Effector memory CD8-positive, alpha-beta T cell (primary cell): ENCODE data around the gene GSE1.

Experiments
- ATAC-seq: fragments of 150-1000 bp; cut with Tn5 transposase; replicated peaks from 2 replicates; pipeline ENCODE4 v1.10.0; 2021; ENCODE audit warnings: mild to moderate bottlenecking, moderate library complexity
- DNase-seq, 3 experiments: peaks; one replicate each; pipeline ENCODE4 v3.0.0; 2021
- H3K27ac Mint-ChIP-seq, 2 donors: one replicate each; pipeline ENCODE4 v1.8.0; 2022; ENCODE audit warnings: mild to moderate bottlenecking in 2 of 2, mixed read lengths in 2 of 2, moderate library complexity in 2 of 2
- H3K27me3 Mint-ChIP-seq, 2 donors: one replicate each; pipeline ENCODE4 v1.8.0; 2022; ENCODE audit warnings: mixed read lengths in 2 of 2
- H3K36me3 Mint-ChIP-seq: one replicate; pipeline ENCODE4 v1.8.0; 2022; ENCODE audit warnings: mild to moderate bottlenecking, moderate library complexity, mixed read lengths; ENCODE audit not compliant: insufficient read depth
- H3K4me1 Mint-ChIP-seq, 2 donors: one replicate each; pipeline ENCODE4 v1.8.0; 2022; ENCODE audit warnings: low read depth in 2 of 2, mixed read lengths in 2 of 2
- H3K4me3 Mint-ChIP-seq, 2 donors: one replicate each; pipeline ENCODE4 v1.8.0; 2022; ENCODE audit warnings: mild to moderate bottlenecking in 2 of 2, mixed read lengths in 2 of 2, moderate library complexity in 2 of 2
- H3K9me3 Mint-ChIP-seq, 2 donors: one replicate each; pipeline ENCODE4 v1.8.0; 2022; ENCODE audit warnings: mixed read lengths in 2 of 2

The GSE1 gene

GRCh38 chr16:85661740-85662481, 48.8 kb downstream of the GSE1 start:
- ATAC-seq (no peak), DNase-seq (no peak)
- Mint-ChIP-seq H3K4me3 (no peak overlapping the region), H3K36me3 (peaks cover 43% of the 10 kb centered on the region), H3K4me1 (peaks cover 2 to 5% of the 10 kb centered on the region in 2 donors), H3K9me3 (no peaks in the 10 kb centered on the region), H3K27ac (no peak overlapping the region), H3K27me3 (no peaks in the 10 kb centered on the region)

GRCh38 chr16:85662482-85662812, 49.3 kb downstream of the GSE1 start:
- Mint-ChIP-seq H3K36me3 (peaks cover 43% of the 10 kb centered on the region), H3K9me3 (no peaks in the 10 kb centered on the region), H3K27me3 (no peaks in the 10 kb centered on the region), H3K27ac (no peak overlapping the region), H3K4me3 (no peak overlapping the region), H3K4me1 (peaks cover 2 to 5% of the 10 kb centered on the region in 2 donors)
- DNase-seq = no peak
- ATAC-seq = no peak

GRCh38 chr16:85662976-85663830, 50.1 kb downstream of the GSE1 start:
- no peak for ATAC-seq

GRCh38 chr16:85663891-85664321, 50.8 kb downstream of the GSE1 start:
- peaks cover 48% of the 10 kb centered on the region for H3K36me3 Mint-ChIP-seq
- H3K9me3 Mint-ChIP-seq = no peaks in the 10 kb centered on the region
- ATAC-seq (no peak), DNase-seq (no peak)
- no peaks in the 10 kb centered on the region for H3K27me3 Mint-ChIP-seq
- peaks cover 2 to 5% of the 10 kb centered on the region in 2 donors for H3K4me1 Mint-ChIP-seq
- no peak overlapping the region for H3K4me3 Mint-ChIP-seq
- H3K27ac Mint-ChIP-seq = no peak overlapping the region

More at GRCh38 chr16:85662976-85663830, 50.1 kb downstream of the GSE1 start:
- H3K27me3 Mint-ChIP-seq = no peaks in the 10 kb centered on the region
- peaks cover 2 to 5% of the 10 kb centered on the region in 2 donors for H3K4me1 Mint-ChIP-seq
- H3K27ac Mint-ChIP-seq = no peak overlapping the region
- H3K36me3 Mint-ChIP-seq = peaks cover 44% of the 10 kb centered on the region
- no peaks in the 10 kb centered on the region for H3K9me3 Mint-ChIP-seq
- H3K4me3 Mint-ChIP-seq = no peak overlapping the region
- no peak for DNase-seq

GRCh38 chr16:85664580-85665372, 51.7 kb downstream of the GSE1 start:
- ATAC-seq = no peak
- no peaks in the 10 kb centered on the region for H3K9me3 Mint-ChIP-seq
- DNase-seq = no peak
- no peaks in the 10 kb centered on the region for H3K27me3 Mint-ChIP-seq
- H3K27ac Mint-ChIP-seq = no peak overlapping the region
- peaks cover 2% of the 10 kb centered on the region in 2 donors for H3K4me1 Mint-ChIP-seq
- no peak overlapping the region for H3K4me3 Mint-ChIP-seq
- H3K36me3 Mint-ChIP-seq = peaks cover 54% of the 10 kb centered on the region

- peak overlapping the region in 1 of 2 donors; percentile 71 for H3K27ac Mint-ChIP-seq
These were observed 52.2 kb downstream of the GSE1 start for GRCh38 chr16:85665373-85665740.

GRCh38 chr16:85665929-85666328, 52.8 kb downstream of the GSE1 start:
- DNase-seq = no peak
- peaks cover 57% of the 10 kb centered on the region for H3K36me3 Mint-ChIP-seq
- no peaks in the 10 kb centered on the region for H3K27me3 Mint-ChIP-seq
- peak overlapping the region in 1 of 2 donors; percentile 71 for H3K27ac Mint-ChIP-seq
- no peak for ATAC-seq
- no peak overlapping the region for H3K4me3 Mint-ChIP-seq
- H3K4me1 Mint-ChIP-seq = no peaks in the 10 kb centered on the region
- H3K9me3 Mint-ChIP-seq = no peaks in the 10 kb centered on the region

More at GRCh38 chr16:85665373-85665740, 52.2 kb downstream of the GSE1 start:
- Mint-ChIP-seq H3K9me3 (no peaks in the 10 kb centered on the region), H3K36me3 (peaks cover 53% of the 10 kb centered on the region), H3K27me3 (no peaks in the 10 kb centered on the region), H3K4me1 (no peaks in the 10 kb centered on the region), H3K4me3 (no peak overlapping the region)
- ATAC-seq (no peak), DNase-seq (no peak)

GRCh38 chr16:85667261-85667660, 54.1 kb downstream of the GSE1 start:
- Mint-ChIP-seq H3K9me3 (no peaks in the 10 kb centered on the region), H3K27me3 (no peaks in the 10 kb centered on the region), H3K4me1 (no peaks in the 10 kb centered on the region), H3K4me3 (no peak overlapping the region), H3K36me3 (peaks cover 63% of the 10 kb centered on the region), H3K27ac (no peak overlapping the region)
- DNase-seq (no peak), ATAC-seq (no peak)

GRCh38 chr16:85667841-85668413, 54.8 kb downstream of the GSE1 start:
- Mint-ChIP-seq H3K27ac (no peak overlapping the region), H3K9me3 (no peaks in the 10 kb centered on the region), H3K27me3 (no peaks in the 10 kb centered on the region), H3K36me3 (peaks cover 65% of the 10 kb centered on the region), H3K4me1 (no peaks in the 10 kb centered on the region), H3K4me3 (no peak overlapping the region)
- ATAC-seq = no peak
- DNase-seq = no peak

- ATAC-seq (no peak), DNase-seq (no peak)
- H3K27ac Mint-ChIP-seq = no peak overlapping the region
- peaks cover 67% of the 10 kb centered on the region for H3K36me3 Mint-ChIP-seq
- no peaks in the 10 kb centered on the region for H3K4me1 Mint-ChIP-seq
- no peaks in the 10 kb centered on the region for H3K9me3 Mint-ChIP-seq
- no peak overlapping the region for H3K4me3 Mint-ChIP-seq
- H3K27me3 Mint-ChIP-seq = no peaks in the 10 kb centered on the region
These were observed 55.7 kb downstream of the GSE1 start for GRCh38 chr16:85668676-85669424.

- peak overlapping the region; percentile 29 to 95 for H3K27ac Mint-ChIP-seq
- no peaks in the 10 kb centered on the region for H3K9me3 Mint-ChIP-seq
- no peaks in the 10 kb centered on the region for H3K27me3 Mint-ChIP-seq
- no peaks in the 10 kb centered on the region for H3K4me1 Mint-ChIP-seq
- no peak for ATAC-seq
- DNase-seq = no peak
- peaks cover 81% of the 10 kb centered on the region for H3K36me3 Mint-ChIP-seq
- H3K4me3 Mint-ChIP-seq = no peak overlapping the region
These were observed 57.7 kb downstream of the GSE1 start for GRCh38 chr16:85670840-85671239.

GRCh38 chr16:85673529-85674417, 60.7 kb downstream of the GSE1 start:
- no peak overlapping the region for H3K4me3 Mint-ChIP-seq
- no peaks in the 10 kb centered on the region for H3K27me3 Mint-ChIP-seq
- H3K27ac Mint-ChIP-seq = peak overlapping the region; percentile 46 to 55
- H3K4me1 Mint-ChIP-seq = no peaks in the 10 kb centered on the region
- ATAC-seq = no peak
- DNase-seq = no peak
- H3K9me3 Mint-ChIP-seq = no peaks in the 10 kb centered on the region
- H3K36me3 Mint-ChIP-seq = peaks cover 73% of the 10 kb centered on the region
